HG03095 (cell line): ENCODE data around the gene ERBB3.
"Not testable (repeated sequence)": the region's sequence is repeated elsewhere in the genome, so short reads cannot be mapped to it uniquely, and the experiment has no call there.

Source experiments
- ATAC-seq: cut with Tn5 transposase; IDR thresholded peaks from one replicate; pipeline ENCODE4 v1.9.1; 2021; ENCODE audit warnings: moderate library complexity; ENCODE audit not compliant: unreplicated experiment

The ERBB3 gene

GRCh38 chr12:56110571-56110970 is 30.6 kb downstream of the ERBB3 start:
- ATAC-seq: no peak

DNA sequence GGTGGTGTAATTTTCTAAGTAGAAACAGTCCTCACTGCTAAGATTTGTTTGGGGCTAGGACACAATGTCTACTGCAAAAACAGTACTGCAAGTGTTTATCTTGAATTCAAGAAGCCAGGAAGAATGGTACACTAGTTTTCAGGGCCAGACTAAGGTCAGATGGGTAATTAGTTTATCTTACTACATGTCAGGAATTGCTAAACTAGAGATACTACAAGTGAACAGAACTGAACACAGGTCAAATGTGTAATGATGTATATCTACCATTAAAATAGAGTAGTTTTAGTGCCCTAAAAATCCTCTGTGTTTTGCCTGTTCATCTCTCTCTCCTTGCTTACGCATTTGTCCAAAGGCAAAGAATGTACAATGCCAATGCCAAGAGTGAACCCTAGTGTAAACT is 34.1 kb downstream of the ERBB3 start:
- ATAC-seq: no peak

DNA sequence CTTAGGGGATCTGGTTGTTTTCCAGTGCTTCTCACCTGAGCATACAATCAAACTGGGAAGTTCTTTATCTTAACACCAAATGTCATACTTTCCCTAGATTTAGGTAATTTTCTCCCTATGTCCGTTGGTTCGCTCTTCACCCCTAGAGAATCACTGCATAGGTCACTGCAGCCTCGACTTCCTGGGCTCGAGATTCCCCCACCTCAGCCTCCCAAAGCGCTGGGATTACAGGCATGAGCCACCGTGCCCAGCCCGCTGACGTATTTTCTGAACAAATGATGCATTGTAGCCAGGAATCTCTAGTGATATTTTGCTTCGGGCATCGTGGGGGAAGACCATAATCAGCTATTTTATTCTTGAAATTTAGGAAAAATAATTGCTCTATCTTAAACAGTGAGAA is 35.4 kb downstream of the ERBB3 start:
- ATAC-seq: no peak

DNA sequence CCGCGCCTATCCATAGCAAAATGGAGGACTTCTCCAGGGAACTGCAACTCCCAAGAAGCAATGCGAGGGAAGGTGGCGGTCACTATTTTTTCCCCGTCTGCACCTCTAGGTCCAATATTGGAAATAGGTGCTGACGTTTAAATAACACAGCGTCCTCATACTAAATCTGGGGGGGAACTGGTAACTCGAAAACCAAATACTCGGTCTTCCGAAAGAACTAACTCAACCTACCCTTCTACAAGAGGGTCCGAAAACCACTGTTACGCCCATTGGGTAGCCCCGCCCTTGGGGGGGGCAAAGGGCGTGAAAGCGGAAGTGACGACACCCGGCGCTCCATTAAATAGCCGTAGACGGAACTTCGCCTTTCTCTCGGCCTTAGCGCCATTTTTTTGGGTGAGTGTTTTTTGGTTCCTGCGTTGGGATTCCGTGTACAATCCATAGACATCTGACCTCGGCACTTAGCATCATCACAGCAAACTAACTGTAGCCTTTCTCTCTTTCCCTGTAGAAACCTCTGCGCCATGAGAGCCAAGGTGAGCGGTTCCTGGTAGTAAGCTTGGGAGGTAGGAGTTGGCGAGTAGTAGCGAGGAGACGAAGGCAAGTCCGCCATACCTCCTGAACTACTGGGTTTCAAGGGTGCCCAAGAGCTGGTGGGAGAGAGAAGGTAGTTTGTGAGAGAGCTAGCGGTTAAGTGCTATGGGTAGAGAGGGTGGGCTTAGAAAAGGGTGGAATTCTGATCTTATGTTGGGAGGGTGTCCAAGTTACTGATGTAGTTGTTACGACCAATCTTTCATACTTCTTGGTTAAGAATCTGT is 36.5 kb downstream of the ERBB3 start, which contains the start of gene RPL41:
RPL41 (plus strand) TSS at position 367 of the 815 bp plus-strand sequence.
- ATAC-seq: peak; percentile 36

DNA sequence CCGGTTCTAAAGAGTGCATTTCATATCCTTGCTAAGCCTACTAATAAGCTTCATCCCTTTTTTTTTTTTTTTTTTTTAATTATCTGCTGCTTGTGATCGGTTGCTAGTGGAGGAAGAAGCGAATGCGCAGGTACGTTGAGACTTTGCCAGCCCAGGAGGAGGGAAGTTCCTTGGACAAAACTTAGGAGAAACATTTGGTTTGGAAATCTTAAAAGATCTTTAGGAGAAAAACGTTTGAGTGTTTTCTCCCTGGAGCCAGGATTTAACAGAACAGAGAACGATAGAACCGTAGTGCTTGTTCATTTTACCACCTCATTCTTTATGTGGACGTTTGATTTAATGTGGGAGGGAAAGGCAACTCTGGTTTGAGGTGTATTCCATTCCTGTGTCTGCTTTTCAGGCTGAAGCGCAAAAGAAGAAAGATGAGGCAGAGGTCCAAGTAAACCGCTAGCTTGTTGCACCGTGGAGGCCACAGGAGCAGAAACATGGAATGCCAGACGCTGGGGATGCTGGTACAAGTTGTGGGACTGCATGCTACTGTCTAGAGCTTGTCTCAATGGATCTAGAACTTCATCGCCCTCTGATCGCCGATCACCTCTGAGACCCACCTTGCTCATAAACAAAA is 37.2 kb downstream of the ERBB3 start:
- ATAC-seq: not testable (repeated sequence)

DNA sequence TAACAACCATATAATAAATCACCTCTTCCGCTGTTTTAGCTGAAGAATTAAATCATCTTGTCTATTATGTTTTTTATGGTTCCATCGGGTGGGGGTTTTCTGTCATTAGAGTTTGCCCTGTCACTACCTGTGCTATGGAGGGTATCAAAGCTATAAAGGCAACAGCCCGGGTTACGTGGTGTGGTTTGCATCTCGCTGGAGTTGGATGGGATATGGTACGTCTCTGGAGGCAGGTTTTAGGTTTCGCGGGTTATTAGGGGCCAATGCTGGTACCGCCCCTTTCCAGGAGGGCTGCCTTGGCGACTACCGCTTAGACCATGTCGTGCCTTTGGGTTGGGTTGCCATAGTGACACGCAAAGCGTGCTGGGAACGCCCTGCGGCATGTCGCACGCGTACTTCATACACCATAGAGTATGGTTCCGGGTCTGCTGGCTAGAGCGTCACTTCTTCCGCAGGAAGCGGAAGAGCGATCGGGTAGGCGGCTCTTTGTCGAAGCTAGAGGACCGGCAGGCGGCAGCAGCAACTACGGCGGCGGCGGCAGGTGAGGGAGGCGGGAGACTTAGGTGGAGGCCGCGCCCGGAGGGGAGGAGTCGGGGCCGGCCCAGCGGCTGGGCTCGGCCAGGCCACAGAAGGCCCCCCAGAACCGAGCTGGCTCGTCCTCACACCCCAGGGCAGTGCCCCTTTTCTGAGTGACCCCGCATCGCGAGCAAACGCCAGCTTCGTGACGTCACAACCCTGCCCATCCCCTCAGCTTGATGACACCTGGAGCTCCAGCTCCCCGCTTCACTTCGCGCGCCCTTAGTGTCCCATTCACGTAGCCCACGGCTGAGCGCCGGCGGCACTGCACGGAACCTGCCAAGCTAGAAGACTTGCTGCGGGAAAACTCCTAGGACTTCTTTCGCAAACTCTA is 38.1 kb downstream of the ERBB3 start, which contains the start of gene ZC3H10:
ZC3H10 (plus strand) TSS at position 489 of the 910 bp plus-strand sequence. CDS start 2,297 bp downstream, outside the sequence.
- peak; percentile 68 for ATAC-seq

- no peak for ATAC-seq
These were observed 38.9 kb downstream of the ERBB3 start for GRCh38 chr12:56118688-56119357.

GRCh38 chr12:56119361-56119796 is 39.4 kb downstream of the ERBB3 start:
- no peak for ATAC-seq

GRCh38 chr12:56120158-56120846 is 40.3 kb downstream of the ERBB3 start:
- no peak for ATAC-seq

DNA sequence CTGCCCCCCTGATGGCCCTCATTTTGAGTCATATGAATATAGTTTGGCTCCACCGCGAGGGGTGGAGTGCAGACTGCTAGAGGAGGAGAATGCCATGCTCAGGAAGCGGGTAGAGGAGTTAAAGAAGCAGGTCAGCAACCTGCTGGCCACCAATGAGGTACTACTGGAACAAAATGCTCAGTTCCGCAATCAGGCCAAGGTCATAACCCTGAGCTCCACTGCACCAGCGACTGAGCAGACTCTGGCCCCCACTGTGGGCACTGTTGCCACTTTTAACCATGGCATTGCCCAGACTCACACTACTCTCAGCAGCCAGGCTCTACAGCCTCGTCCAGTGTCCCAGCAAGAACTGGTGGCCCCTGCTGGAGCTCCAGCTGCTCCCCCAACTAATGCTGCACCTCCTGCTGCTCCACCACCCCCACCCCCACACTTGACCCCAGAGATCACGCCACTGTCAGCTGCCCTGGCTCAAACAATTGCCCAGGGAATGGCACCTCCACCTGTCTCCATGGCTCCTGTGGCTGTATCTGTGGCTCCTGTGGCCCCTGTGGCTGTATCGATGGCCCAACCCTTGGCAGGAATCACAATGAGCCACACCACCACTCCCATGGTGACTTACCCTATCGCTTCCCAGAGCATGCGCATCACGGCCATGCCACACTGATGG is 41.4 kb downstream of the ERBB3 start:
- no peak for ATAC-seq

- ATAC-seq: no peak
These were observed 42.7 kb downstream of the ERBB3 start for GRCh38 chr12:56122637-56123036.

GRCh38 chr12:56124133-56124532 is 44.2 kb downstream of the ERBB3 start:
- no peak for ATAC-seq

DNA sequence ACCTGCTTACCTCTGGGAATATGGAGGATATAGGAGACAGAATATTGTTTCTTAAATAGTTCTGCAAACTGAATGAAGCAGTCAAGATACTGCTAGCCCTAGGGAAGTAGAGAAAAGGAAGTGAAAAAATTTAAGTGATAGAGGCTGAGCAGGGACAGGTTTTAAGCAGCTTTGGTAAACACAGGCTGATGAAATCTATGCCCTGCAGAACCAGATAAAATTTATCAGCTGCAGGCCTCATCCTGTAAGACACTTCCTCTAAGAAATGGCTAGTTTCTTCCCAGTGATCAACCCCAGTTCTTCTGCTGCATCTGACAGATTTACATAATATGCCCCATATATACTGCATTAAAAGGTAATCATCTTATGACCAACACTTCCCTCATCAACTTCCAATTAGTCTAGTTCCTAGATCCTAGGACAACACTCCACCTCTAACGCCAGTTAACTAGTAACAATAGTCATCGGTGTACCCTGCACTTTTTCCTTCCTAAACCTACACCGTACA is 46.8 kb downstream of the ERBB3 start:
- no peak for ATAC-seq

DNA sequence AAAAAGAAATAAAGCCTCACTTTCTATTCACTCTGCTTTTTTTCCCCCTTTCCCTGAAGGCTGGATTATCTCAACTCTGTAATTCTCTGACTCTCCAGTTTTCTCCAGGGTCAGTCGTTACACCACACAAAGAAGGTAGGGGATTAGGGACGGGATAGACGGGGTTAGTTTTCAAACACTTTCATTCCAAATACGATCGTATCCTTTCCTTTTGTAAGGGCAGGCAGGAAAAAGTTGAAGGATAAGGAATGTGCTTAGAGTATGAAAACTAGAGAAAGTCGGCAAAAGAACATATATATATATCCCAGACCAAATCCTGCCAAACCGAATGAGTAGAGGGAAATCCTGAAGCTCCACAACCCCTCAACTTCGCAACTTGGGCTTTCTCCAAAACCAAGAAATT is 47.5 kb downstream of the ERBB3 start:
- ATAC-seq: no peak

GRCh38 chr12:56127888-56128669 is 48.1 kb downstream of the ERBB3 start, which contains the start of gene ESYT1:
ESYT1 (plus strand) TSS chr12:56128267; CDS start chr12:56128320, 53 bp downstream.
- peak; percentile 86 for ATAC-seq

- ATAC-seq: no peak
These were observed 48.8 kb downstream of the ERBB3 start for GRCh38 chr12:56128670-56129205.

- ATAC-seq: no peak
These were observed 49.4 kb downstream of the ERBB3 start for GRCh38 chr12:56129206-56129941.
